ENCODE results near the gene LIG1. TPM values are rescaled to one million over a fixed set of nuclear protein-coding genes. Genes with fewer than 3 reads are reported as not detected.

Gene LIG1
- polyA plus RNA-seq, 3 donors: 2.5 to 11.3 (median 3.6) TPM

DNA sequence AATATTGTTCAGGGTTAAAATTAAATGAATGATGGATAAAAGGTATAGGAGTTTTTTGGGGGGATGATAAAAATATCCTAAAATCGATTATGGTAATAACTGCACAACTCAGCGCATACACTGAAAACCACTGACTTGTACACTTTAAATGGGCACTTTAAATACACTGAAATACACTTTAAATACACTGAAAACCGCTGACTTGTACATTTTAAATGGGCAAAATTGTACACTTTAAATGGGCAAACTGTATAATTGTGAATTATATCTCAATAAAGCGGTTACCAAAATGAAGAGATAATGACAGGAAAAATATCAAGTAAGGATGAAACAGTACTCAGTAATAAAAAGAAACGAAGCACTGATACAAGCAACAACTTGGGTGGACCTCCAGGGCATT lies 1.5 kb downstream of the LIG1 start:
- H3K4me3 ChIP-seq (replicated peaks in 1 of 3; ENCODE audit: low read depth in 2 of 3, low read length in 3 of 3): no peak overlapping the region
- H3K79me2 ChIP-seq (ENCODE audit: insufficient read depth, low read length): peaks cover 45% of the 10 kb centered on the region
- Mint-ChIP-seq H3K9me3 (peaks cover 0 to 3% (median 0%) of the 10 kb centered on the region in 7 donors), H3K27ac (peak overlapping the region in 4 of 7 donors; percentile 95 to 100 (median 98)), H3K4me1 (peaks cover 14% of the 10 kb centered on the region), H3K36me3 (peaks cover 18 to 26% of the 10 kb centered on the region in 2 donors), H3K27me3 (ENCODE audit: low read depth in 3 of 3) (no peaks in the 10 kb centered on the region), H3K4me3 (no peak overlapping the region)
- peak overlapping the region; percentile 96 for H2AFZ ChIP-seq (ENCODE audit: insufficient read depth, low read depth, low read length, poor library complexity, severe bottlenecking)
- no peaks in the 10 kb centered on the region for H3K9me3 ChIP-seq (replicated peaks in 1 of 2; ENCODE audit: control insufficient read depth in 1 of 2, insufficient read depth in 1 of 2, low read length in 2 of 2)
- H4K20me1 ChIP-seq (ENCODE audit: insufficient read depth, low read length): no peaks in the 10 kb centered on the region
- 100% methylated on average over 1 of the region's 5 CpGs for WGBS (ENCODE audit: insufficient coverage)
- no peaks in the 10 kb centered on the region for H3K27me3 ChIP-seq (ENCODE audit: control insufficient read depth in 2 of 2, insufficient read depth in 2 of 2, low read length in 2 of 2)
- intact Hi-C loops (cut with micrococcal nuclease): no loop called here
- no peak overlapping the region for H3K9ac ChIP-seq (ENCODE audit: insufficient read depth, low read length, poor library complexity, severe bottlenecking)
- H3K27ac ChIP-seq (ENCODE audit: low read depth in 1 of 2, low read length in 2 of 2): peak overlapping the region in 1 of 2 donors; percentile 70
- DNase-seq: no peak
- H3K4me2 ChIP-seq (replicated peaks; ENCODE audit: extremely low read depth, low read length, poor library complexity, severe bottlenecking): peak overlapping the region; percentile 99
- H3K36me3 ChIP-seq (replicated peaks in 1 of 2; ENCODE audit: control insufficient read depth in 1 of 2, insufficient read depth in 2 of 2, low read length in 2 of 2): peaks cover 9 to 11% of the 10 kb centered on the region in 2 donors
- TF ChIP-seq CTCF (IDR thresholded peaks at IDR 0.05): no peak
- peaks cover 12 to 23% of the 10 kb centered on the region in 2 donors for H3K4me1 ChIP-seq (ENCODE audit: control insufficient read depth in 1 of 2, insufficient read depth in 2 of 2, low read length in 2 of 2)

DNA sequence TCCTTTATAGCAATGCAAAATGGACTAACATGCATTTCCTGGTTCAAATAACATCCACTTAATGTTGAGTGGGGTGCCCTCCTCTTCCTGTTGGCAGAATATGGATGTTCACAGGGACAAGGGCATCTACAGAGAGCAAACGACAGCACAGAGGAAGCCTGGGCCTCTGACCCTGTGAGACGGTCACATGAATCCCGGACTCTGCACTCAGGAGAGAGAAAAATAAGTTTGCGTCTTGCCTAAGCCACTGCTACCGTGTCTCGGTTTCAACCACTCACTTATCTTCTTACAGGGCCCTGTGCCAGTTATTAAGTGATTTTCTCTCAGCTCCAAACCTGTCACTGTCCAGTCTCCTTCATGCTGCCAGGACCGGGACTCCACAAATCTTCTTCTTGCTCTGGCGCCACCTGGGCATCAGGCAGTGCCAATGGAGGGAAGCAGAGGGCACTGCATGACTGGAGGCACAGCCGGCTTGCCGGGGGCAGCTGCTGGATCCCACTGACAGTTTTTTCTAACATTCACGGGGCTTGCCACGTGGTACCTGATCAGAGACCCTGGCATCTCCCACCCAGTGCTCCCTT lies 11.8 kb downstream of the LIG1 start:
- peaks cover 0 to 3% (median 0%) of the 10 kb centered on the region in 3 donors for H3K27me3 Mint-ChIP-seq (ENCODE audit: low read depth in 3 of 3)
- no peak for DNase-seq

More for the DNA sequence above, 11.8 kb downstream of the LIG1 start:
- peaks cover 0 to 6% (median 0%) of the 10 kb centered on the region in 7 donors for H3K9me3 Mint-ChIP-seq
- Histone ChIP-seq H3K4me1 (ENCODE audit: control insufficient read depth in 1 of 2, insufficient read depth in 2 of 2, low read length in 2 of 2) (peaks cover 3 to 5% of the 10 kb centered on the region in 2 donors), H2AFZ (ENCODE audit: insufficient read depth, low read depth, low read length, poor library complexity, severe bottlenecking) (no peak overlapping the region), H3K79me2 (ENCODE audit: insufficient read depth, low read length) (no peaks in the 10 kb centered on the region), H3K27me3 (ENCODE audit: control insufficient read depth in 2 of 2, insufficient read depth in 2 of 2, low read length in 2 of 2) (no peaks in the 10 kb centered on the region), H3K4me3 (replicated peaks in 1 of 3; ENCODE audit: low read depth in 2 of 3, low read length in 3 of 3) (no peak overlapping the region), H3K9me3 (replicated peaks in 1 of 2; ENCODE audit: control insufficient read depth in 1 of 2, insufficient read depth in 1 of 2, low read length in 2 of 2) (peaks cover 0 to 4% of the 10 kb centered on the region in 2 donors), H3K9ac (ENCODE audit: insufficient read depth, low read length, poor library complexity, severe bottlenecking) (no peak overlapping the region), H3K4me2 (replicated peaks; ENCODE audit: extremely low read depth, low read length, poor library complexity, severe bottlenecking) (no peak overlapping the region), H4K20me1 (ENCODE audit: insufficient read depth, low read length) (no peaks in the 10 kb centered on the region), H3K36me3 (replicated peaks in 1 of 2; ENCODE audit: control insufficient read depth in 1 of 2, insufficient read depth in 2 of 2, low read length in 2 of 2) (peaks cover 5 to 43% of the 10 kb centered on the region in 2 donors), H3K27ac (ENCODE audit: low read depth in 1 of 2, low read length in 2 of 2) (no peak overlapping the region)
- H3K4me1 Mint-ChIP-seq: peaks cover 4% of the 10 kb centered on the region
- no peak for TF ChIP-seq CTCF (IDR thresholded peaks at IDR 0.05)
- H3K36me3 Mint-ChIP-seq: peaks cover 38 to 58% of the 10 kb centered on the region in 2 donors
- H3K27ac Mint-ChIP-seq: no peak overlapping the region
- WGBS (ENCODE audit: insufficient coverage): 93% methylated on average over 10 of the region's 12 CpGs
- intact Hi-C loops (cut with micrococcal nuclease): no loop called here
- H3K4me3 Mint-ChIP-seq: no peak overlapping the region
